ENCODE measurements around the gene MMP7. TPM values are rescaled to one million over a fixed set of nuclear protein-coding genes. Genes with fewer than 3 reads are reported as not detected.
"Not testable (repeated sequence)": the region's sequence is repeated elsewhere in the genome, so short reads cannot be mapped to it uniquely, and the experiment has no call there.

The MMP7 gene
- total RNA-seq, 2 donors from 2014 or later = not detected

DNA sequence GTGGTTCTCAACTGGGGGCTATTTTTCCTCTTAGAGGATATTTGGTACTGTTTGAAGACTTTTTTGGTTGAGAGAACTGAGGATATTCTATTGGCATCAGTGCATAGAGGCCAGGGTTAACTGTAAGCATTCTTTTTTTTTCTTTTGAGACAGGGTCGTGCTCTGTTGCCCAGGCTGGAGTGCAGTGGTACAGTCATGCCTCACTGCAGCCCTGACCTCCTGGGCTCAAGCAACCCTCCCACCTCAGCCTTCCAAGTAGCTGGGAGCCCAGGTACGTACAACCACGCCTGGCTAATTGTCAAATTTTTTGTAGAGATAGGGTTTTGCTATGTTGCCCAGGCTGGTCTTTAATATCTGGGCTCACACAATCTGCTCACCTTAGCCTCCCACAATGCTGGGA is 12.9 kb downstream of the MMP7 start:
- Mint-ChIP-seq H3K36me3 (no peaks in the 10 kb centered on the region), H3K27ac (no peak overlapping the region), H3K9me3 (no peaks in the 10 kb centered on the region)
- no peak for DNase-seq (ENCODE audit: low spot score in 2 of 2)
- ATAC-seq = no peak

DNA sequence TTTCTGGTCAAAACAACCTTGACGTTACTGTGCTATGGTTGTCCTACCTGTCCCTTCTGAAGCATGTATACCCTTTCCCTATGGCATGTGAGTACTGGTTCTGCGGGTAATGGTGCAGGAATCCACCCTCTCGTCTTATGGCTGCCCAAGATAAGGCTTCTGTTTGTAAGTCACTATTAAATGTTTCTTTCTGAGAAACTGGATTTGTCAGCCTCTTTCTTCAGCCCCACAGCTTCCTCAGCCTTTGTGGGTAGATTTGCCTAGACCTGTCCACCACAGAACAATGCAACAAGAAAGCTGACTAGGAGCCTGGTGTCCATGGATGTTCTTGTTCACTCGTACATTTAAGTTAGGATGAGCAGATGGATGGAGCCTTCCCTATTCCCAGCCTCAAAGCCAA is 14.4 kb downstream of the MMP7 start:
- ATAC-seq = no peak
- Mint-ChIP-seq H3K9me3 (no peaks in the 10 kb centered on the region), H3K27ac (no peak overlapping the region), H3K36me3 (no peaks in the 10 kb centered on the region)
- no peak for DNase-seq (ENCODE audit: low spot score in 2 of 2)

DNA sequence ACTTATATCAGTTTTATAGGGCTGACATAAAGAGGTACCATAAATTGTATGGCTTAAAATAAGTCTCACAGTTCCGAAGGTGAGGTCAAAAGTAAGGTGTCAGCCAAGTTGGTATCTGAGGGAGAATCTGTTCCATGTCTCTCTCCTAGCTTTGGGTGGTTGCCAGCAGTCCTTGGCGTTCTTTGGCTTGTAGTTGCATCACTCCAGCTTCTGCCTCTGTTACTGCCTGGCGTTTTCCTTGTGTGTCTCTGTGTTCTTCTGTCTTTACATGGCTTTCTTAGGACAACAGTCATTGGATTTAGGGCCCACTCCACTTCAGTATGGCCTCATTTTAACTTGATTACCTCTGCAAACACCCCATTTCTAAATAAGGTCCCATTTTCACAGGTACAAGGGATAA is 16.7 kb downstream of the MMP7 start:
- no peak overlapping the region for H3K27ac Mint-ChIP-seq
- no peaks in the 10 kb centered on the region for H3K36me3 Mint-ChIP-seq
- no peaks in the 10 kb centered on the region for H3K9me3 Mint-ChIP-seq
- ATAC-seq = no peak
- DNase-seq (ENCODE audit: low spot score in 2 of 2) = no peak

DNA sequence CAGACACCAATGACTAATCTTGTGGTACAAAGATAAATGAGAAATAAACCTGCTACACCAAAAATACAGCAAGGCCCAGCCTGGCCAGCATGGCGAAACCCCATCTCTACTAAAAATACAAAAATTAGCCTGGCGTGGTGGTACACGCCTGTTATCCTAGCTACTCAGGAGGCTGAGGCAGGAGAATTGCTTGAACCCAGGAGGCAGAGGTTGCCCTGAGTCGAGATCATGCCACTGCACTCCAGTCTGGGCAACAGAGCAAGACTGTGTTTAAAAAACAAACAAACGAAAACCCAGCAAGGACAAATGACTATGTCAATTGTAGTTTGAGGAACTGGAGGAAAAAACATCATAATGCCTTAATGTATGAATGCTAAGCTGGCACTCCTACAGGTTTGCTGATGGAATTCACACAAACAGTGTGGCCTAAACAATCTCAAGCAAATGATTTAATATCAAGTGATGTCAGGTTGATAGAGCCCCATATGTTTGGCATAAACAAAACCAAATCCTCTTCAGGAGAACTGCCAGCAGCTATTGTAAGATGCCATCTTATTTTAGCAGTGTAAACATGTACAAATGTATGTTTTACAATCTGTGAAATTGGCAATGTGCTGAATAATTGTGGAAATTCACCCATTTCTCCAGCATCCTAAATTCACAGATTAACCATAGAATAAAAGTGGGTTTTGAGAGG is 20.0 kb downstream of the MMP7 start:
- Mint-ChIP-seq H3K27ac (no peak overlapping the region), H3K9me3 (no peaks in the 10 kb centered on the region), H3K36me3 (no peaks in the 10 kb centered on the region)
- DNase-seq (ENCODE audit: low spot score in 2 of 2) = no peak
- ATAC-seq = no peak

DNA sequence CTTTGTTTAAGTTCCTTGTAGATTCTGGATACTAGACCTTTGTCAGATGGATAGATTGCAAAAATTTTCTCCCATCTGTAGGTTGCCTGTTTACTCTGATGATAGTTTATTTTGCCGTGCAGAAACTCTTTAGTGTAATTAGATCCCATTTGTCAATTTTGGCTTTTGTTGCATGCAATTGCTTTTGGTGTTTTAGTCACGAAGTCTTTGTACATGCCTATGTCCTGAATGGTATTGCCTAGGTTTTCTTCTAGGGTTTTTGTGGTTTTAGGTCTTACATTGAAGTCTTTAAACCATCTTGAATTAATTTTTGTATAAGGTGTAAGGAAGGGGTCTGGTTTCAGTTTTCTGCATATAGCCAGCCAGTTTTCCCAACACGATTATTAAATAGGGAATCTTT is 27.7 kb downstream of the MMP7 start:
- H3K27ac Mint-ChIP-seq; H3K9me3 Mint-ChIP-seq; ATAC-seq; DNase-seq (ENCODE audit: low spot score in 2 of 2); H3K36me3 Mint-ChIP-seq: not testable (repeated sequence)

DNA sequence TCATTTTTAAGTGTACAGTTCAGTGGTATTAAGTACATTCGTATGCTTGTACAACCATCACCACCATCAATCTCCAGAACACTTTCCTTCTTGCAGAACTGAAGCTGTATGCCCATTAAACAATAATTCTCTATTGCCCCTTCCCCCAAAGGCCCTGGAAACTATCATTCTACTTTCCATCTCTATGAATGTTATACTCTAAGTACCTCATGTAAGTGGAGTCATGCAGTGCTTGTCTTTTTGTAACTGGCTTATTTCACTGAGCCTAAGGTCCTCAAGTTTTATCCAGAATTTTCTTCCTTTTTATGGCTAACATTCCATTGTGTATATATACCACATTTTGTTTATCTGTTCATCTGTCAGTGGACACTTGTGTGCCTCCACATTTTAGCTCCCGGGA is 29.7 kb downstream of the MMP7 start:
- no peaks in the 10 kb centered on the region for H3K9me3 Mint-ChIP-seq
- no peak overlapping the region for H3K27ac Mint-ChIP-seq
- DNase-seq (ENCODE audit: low spot score in 2 of 2) (no peak), ATAC-seq (no peak)
- no peaks in the 10 kb centered on the region for H3K36me3 Mint-ChIP-seq

DNA sequence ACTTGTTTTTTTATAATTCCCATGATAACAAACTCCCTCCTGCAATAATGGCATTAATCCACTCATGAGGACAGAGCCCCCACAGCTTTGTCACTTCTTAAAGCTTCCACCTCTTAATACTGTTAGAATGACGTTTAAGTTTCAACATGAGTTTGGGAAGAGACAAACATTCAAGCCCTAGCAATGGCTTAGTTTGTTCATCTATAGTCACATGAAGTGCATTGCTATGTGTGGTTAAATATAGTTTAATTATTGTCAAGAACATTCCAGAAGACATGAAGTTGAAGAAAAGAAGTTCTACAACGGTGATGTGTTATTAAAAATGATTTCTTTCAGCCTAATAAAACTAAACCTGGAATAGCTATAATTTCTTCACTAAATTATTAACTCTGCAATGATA is 30.6 kb downstream of the MMP7 start:
- Mint-ChIP-seq H3K36me3 (no peaks in the 10 kb centered on the region), H3K27ac (no peak overlapping the region), H3K9me3 (no peaks in the 10 kb centered on the region)
- DNase-seq (ENCODE audit: low spot score in 2 of 2) = no peak
- no peak for ATAC-seq

DNA sequence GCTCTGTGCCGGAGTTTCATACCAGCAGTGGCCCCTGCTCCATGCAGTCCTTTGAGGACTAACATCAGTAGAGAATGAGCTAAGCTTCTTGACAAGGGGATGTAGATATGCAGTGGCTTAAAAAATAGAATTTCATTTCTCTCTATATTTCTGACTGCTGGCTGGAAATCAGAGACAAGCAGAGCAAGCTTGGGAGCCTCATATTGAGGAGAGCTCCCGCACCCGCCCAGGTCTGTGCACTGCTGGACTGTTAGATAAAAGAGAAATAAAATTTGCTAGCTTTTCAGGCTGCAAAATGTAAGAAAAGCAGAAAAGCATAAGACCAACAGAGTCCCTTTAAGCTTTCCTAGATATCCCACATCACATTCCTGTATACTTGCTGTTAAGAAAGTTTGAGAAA is 31.4 kb downstream of the MMP7 start:
- no peak overlapping the region for H3K27ac Mint-ChIP-seq
- no peaks in the 10 kb centered on the region for H3K9me3 Mint-ChIP-seq
- no peaks in the 10 kb centered on the region for H3K36me3 Mint-ChIP-seq
- DNase-seq (ENCODE audit: low spot score in 2 of 2) (no peak), ATAC-seq (no peak)

DNA sequence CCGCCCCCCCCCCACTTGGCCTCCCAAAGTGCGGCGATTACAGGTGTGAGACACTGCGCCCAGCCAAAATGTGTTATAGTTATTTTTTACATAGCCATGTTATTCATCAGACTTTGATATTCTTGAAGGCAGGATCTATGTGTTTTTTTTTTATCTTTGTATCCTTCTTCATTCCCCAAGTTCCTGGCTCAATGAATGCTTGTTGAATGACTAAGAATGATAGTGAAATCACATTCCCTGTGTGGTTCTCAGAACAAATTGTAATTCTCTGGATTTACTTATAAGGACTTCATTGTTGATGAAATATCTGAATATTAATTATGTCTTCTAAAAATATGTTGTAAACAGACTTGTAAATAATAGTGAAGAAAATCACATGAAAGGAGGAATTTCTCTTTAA is 33.5 kb downstream of the MMP7 start:
- no peak for DNase-seq (ENCODE audit: low spot score in 2 of 2)
- no peaks in the 10 kb centered on the region for H3K36me3 Mint-ChIP-seq
- ATAC-seq = no peak
- no peaks in the 10 kb centered on the region for H3K9me3 Mint-ChIP-seq
- no peak overlapping the region for H3K27ac Mint-ChIP-seq

DNA sequence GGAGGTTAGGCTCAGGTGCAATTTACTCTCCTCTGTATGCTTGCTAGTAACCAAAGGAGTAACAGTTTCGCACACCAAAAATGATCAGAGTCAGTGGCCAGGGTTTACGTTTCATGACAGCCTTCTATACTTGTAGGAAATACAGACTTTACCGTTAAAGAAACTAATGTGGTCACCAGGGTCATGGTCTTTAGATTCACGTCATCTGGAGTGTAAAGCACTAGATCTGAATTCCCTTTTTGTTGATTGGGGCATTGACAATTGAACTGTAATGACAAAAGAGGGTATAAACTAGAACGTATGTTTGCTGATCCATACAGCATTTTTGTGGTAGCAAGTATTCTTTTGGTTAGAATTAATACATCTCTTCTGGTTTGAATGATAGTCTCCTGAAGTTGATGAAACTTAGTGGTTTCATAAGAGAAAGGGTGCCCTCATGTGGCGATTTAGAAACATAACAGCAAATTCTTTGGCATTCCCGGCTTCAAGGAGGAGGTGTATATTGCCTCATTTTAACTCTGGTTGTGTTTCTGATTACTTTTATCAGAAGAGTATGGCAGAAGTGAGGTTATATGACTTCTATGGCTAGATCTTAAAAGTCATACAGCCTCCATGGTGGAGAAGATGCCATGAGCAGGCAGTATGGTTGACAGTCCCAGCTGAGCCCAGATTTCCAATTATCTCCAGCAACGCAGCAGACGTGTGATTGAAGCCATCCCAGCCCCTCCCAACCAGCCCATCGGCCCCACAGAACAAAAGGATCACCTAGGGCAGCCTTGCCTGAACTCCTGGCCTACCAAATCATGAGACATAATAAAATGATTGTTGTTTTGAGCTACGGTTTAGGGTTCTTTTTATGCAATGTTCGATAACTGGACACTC is 35.1 kb downstream of the MMP7 start:
- peak in 1 of 2 donors; percentile 46 for DNase-seq (ENCODE audit: low spot score in 2 of 2)
- Mint-ChIP-seq H3K27ac (peak overlapping the region in 1 of 2 donors; percentile 45), H3K36me3 (no peaks in the 10 kb centered on the region), H3K9me3 (no peaks in the 10 kb centered on the region)
- peak; percentile 55 to 82 for ATAC-seq

DNA sequence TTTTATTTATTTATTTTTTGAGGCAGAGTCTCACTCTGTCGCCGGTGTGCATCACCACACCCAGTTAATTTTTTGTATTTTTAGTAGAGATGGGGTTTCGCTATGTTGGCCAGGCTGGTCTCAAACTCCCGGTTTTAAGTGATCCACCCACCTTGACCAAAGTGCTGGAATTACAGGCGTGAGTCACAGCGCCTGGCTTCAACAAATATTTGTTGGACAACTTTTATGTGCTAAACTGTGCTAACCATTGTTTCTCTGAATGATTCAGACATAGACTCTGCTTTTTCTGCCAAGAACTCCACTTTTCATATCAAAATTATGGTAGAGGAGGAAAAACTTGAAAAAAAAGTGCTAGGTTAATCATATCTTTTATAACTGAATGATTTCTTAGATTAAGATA is 36.3 kb downstream of the MMP7 start:
- Mint-ChIP-seq H3K27ac (no peak overlapping the region), H3K36me3 (no peaks in the 10 kb centered on the region), H3K9me3 (no peaks in the 10 kb centered on the region)
- no peak for DNase-seq (ENCODE audit: low spot score in 2 of 2)
- no peak for ATAC-seq

DNA sequence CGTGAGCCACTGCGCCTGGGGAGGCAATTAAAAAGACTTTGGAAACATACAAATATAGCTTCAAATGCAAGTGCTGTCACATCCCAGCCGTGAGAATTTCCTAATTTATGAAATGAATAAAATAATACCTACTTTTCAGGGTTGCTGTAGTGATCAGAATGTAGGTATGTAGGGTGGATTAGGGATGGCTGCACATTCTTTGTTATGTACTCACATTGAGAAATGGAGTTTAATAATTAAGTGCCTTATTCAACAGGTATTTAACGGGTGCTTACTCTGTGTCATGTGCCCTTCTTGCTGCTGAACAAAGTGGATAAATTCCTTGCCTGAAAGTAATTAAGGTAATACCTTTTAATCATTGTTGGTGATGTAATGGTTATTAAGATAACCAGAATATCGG is 37.0 kb downstream of the MMP7 start:
- ATAC-seq (no peak), DNase-seq (ENCODE audit: low spot score in 2 of 2) (no peak)
- Mint-ChIP-seq H3K27ac (no peak overlapping the region), H3K9me3 (no peaks in the 10 kb centered on the region), H3K36me3 (no peaks in the 10 kb centered on the region)

DNA sequence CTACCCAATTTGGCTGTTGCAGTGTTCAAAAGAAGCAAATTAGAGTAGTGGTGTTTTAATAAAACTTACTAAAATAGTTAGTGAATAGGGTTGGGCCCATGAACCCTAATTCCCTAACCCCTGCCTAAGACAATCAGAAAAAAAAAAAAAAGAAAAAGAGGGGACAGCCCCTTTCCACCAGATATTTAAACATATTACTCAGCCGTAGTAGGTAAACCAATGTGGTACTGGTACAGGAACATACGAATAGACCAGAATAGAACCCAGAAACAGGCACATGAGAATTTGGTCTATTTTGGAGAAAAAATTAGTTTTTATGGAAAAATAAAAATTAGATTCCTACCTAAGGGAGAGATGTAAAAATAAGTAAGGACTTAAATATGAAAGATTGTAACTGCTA is 38.6 kb downstream of the MMP7 start:
- H3K27ac Mint-ChIP-seq = no peak overlapping the region
- no peaks in the 10 kb centered on the region for H3K36me3 Mint-ChIP-seq
- DNase-seq (ENCODE audit: low spot score in 2 of 2) (no peak), ATAC-seq (peak; percentile 52 to 82)
- H3K9me3 Mint-ChIP-seq = no peaks in the 10 kb centered on the region

DNA sequence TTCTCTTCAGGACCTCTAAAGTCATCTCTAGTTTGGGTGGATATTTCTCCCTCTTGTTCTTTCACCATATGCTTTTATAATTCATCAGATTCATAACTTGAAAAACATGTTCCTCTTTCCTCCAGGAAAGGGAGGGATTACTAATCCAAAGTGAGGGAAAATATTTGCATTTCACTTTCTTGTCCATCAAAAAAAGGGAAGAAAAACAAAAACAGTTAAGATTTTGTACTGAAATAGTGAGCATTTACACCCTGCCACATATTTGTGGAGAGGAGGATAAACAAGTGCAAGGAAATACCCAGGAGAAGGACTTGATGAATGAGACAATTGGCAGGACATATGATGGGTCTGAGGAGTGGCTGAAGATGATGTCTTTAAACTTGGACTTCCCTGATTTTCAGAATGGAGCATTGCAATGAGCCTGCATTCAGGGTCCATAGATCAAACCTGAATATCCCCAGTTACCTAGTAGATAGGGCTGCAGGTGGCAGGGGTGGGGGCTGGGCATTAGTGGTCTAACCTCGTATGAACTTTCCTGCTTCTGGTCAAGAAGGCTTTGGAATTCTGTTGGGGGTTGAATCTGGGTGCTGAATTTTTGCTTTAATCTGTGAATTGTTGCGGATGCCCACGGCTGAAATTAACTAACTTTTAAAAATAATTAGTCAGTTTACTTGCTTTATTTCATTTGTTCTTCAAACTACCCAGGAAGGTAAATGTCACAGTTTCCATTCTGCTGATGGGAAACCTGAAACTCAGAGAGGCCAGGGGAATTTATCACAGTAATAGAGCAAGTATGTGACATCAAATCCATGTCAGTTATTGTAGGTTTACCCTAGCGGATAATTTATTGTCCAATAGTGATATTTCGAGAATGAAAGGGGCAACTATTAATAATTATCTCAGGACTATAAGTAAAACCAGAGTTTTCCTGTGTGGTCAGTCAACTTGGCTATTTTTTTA is 41.1 kb downstream of the MMP7 start:
- Mint-ChIP-seq H3K27ac (peak overlapping the region in 1 of 2 donors; percentile 13), H3K36me3 (no peaks in the 10 kb centered on the region), H3K9me3 (no peaks in the 10 kb centered on the region)
- DNase-seq (ENCODE audit: low spot score in 2 of 2) = no peak
- ATAC-seq = peak; percentile 62 to 63

DNA sequence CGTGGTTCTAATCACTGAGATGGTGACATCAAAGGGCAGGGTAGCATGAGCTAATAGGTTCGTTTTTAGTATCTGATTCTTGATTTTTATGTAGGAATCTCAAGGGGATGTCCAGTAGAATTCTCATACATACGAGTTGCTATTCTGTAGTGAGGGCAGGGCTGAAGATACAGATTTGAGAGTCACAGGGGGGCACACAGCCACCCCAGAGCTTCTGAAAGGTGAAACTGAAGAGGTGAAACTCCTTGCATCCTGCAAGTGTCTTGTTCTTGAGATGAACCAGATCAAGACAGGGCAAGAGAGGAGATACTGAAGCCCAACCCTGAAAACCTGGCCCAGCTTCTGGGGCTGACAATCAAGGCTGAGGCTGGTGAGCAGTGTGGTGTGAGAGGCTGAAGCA is 42.3 kb downstream of the MMP7 start:
- ATAC-seq (peak; percentile 12 to 69), DNase-seq (ENCODE audit: low spot score in 2 of 2) (no peak)
- peak overlapping the region; percentile 11 to 44 for H3K27ac Mint-ChIP-seq
- H3K36me3 Mint-ChIP-seq = no peaks in the 10 kb centered on the region
- H3K9me3 Mint-ChIP-seq = no peaks in the 10 kb centered on the region

DNA sequence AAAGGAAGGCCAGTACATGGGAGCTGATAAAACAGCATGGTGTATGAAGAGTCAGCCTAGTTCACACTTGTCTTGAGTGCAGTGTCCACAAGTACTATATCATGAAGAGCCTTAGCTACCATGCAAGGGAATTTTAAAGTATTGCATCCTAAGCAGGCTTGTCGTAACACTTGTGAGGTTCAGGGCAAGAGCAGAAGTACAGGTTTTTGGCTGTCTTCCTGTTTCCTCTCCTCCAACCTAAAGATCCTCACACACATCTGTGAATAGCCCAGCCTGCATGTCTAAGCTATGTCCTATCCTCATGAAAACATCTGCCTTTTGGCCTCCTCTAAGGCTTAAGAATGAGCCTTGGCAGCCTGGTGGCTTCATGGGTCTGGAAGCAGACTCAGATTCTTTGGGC is 43.3 kb downstream of the MMP7 start:
- peak overlapping the region in 1 of 2 donors; percentile 11 for H3K27ac Mint-ChIP-seq
- H3K9me3 Mint-ChIP-seq = no peaks in the 10 kb centered on the region

DNA sequence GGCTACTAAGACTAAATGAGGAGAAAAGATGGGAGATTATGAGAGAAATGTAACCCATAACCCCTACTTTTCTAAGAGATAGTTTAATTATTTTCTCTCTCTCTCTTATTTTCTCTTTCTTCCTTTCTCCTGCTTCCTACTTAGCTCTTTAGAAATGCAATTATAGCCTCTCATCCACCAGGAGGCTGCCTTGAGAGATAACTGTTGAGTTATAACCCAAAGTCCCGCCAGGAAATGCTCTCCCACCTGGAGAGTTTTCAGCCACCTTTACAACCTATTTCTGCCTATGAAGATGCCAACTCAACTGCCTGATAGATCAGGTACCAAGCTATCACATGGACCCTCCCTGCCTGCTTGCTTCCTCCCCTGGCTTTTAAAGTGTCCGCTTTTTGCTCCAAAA is 44.0 kb downstream of the MMP7 start:
- H3K36me3 Mint-ChIP-seq = no peaks in the 10 kb centered on the region
- ATAC-seq = no peak
- no peak overlapping the region for H3K27ac Mint-ChIP-seq
- DNase-seq (ENCODE audit: low spot score in 2 of 2) = no peak
- no peaks in the 10 kb centered on the region for H3K9me3 Mint-ChIP-seq

More for the DNA sequence above, 43.3 kb downstream of the MMP7 start:
- H3K36me3 Mint-ChIP-seq = no peaks in the 10 kb centered on the region
- ATAC-seq = no peak
- DNase-seq (ENCODE audit: low spot score in 2 of 2) = no peak

Measured in activated naive CD4-positive, alpha-beta T cell treated with anti-CD3 and anti-CD28 coated beads, Interleukin-2, amount 50 U/mL, for 72 hours (primary cell).